Posterior cingulate gyrus (tissue), 11 donors: ENCODE measurements around the gene AHRR.

Source experiments
- DNase-seq, 10 donors: peaks; one replicate each; pipeline versions ENCODE4 v3.0.0 to v3.0.0-alpha.2; 2020 to 2021; ENCODE audit warnings: mixed read lengths in 3 of 10
- intact Hi-C: fragments of 100-400 bp; cut with DNase I; formaldehyde crosslinking; loops from one replicate; pipeline ENCODE4 v1.15.1; 2023

AHRR gene

DNA sequence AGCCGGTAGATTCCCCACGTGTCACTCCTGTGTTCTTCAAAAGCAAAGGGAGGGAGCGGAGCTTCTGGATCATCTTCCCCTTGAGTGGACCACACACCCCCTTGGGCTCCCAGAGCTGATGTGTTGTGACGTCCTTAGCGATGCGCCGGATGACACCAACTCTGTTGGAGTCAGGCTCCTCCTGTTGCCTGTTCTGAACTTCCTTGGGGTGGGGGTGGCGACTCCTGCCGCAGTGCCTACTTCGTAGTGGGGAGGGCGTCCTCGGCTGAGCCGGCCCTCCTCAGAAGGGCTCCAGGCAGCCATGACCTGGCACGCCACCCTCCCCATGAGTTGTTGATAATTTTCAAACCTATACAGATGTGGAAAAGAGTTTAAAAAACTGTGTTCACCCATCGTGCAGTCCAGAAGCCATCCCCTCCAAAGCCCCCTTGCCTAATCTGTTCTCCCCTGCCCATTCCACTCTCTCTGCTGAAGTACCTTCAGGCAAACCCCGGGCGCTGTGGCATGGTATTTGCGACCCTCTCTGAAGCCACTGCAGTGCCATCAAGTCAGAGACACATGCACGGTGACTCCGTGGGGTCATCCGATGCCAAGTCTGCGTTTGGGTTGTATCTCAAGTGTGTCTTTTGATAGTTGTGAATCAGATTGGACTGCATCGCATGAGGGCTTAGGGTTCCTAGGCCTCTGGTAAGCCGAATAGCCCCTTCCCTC, 138.2 kb downstream of the AHRR start:
- intact Hi-C loops: no loop called here
- DNase-seq: peak in 3 of 10 donors; percentile 40 to 71 (median 56)

DNA sequence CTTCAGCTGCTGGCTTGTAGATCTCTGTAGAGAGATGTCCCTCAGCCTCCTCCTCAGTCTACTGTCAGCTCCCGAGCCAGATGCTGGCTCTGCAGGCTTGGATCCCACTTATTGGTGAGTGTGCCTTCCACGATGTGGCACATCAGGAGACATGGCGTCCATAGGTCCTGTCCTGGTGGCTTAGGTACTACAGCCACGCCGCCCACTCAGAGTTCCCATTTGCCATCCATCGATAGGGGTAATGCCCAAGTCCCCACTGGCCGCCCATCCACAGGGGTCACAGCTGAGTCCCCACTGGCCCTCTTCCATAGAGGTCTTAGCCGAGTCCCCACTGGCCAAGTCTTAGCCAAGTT, 138.7 kb downstream of the AHRR start:
- intact Hi-C loops: no loop called here
- peak in 3 of 10 donors; percentile 43 to 60 (median 56) for DNase-seq

DNA sequence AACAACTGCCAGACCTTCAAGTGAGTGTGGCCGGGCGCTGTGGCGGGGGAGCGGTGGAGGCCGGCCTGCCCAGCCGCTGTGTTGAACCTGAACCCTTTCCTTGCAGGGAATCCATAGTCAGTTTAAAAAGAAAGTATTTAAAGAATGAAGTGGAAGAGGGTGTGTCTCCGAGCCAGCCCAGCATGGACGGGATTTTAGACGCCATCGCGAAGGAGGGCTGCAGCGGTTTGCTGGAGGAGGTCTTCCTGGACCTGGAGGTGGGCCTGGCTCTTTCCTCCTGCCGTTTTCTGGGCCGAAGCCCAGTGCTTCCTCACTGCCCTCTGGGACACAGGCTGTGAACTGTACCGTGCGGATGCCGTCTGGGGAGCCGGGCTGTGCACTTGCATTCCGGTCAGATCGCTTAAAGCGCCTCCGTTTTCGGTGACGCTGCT, 140.6 kb downstream of the AHRR start:
- intact Hi-C loops: no loop called here
- peak in 3 of 10 donors; percentile 40 to 68 (median 45) for DNase-seq

DNA sequence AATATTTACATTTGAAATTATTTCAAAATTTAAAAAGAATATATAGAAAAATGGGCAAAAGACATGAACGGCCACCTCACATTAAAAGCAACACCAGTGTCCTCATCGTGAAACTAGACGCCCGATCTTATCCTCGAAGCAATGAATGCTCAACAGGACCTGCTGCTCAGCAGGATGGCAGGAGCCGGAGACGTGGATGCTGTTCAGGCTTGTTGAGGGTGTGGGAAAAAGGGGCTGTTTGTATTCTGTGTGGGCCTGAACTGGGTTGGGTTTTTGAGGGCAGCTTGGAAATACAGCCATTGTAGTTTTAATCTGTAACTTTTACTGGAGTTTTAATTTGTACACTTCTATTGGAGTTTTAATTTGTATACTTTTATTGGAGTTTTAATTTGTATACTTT, 141.8 kb downstream of the AHRR start:
- DNase-seq: peak in 2 of 10 donors; percentile 16 to 39
- intact Hi-C loops: no loop called here

DNA sequence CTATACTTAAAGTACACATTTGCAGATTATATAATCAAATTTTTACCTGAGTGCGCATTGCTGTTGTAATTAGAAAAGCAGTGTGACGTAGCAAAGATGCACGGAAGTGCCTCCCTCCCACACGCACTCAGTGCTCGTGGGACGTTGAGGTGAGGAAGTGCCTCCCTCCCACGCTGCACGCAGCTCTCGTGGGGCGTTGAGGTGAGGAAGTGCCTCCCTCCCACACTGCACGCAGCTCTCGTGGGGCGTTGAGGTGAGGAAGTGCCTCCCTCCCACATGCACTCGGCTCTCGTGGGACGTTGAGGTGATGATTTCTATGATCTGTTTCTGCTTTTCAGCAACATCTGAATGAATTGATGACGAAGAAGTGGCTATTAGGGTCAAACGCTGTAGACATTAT, 142.4 kb downstream of the AHRR start:
- peak in 3 of 10 donors; percentile 24 to 47 (median 46) for DNase-seq
- intact Hi-C loops: no loop called here

DNA sequence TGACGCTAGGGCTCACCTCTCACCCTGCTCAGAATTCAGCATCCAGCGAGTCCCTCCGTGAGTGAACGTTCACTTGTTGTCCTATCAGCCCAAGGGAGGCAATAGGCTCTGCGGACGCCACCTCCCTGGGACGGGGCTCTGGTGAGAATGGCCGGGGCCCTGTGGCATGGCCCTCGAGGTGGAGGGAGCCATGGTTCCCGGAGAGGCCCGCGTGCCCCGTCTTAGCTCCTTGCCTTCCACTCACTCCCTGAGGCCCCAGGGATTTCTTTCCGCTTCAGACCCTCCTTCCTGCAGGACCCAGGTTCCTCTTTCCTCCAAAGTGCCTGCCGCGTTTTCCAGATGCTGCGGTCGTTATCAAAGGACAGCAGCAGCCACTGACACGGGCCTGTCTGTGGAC, 142.9 kb downstream of the AHRR start:
- peak in 3 of 10 donors; percentile 57 to 77 (median 74) for DNase-seq
- intact Hi-C loops: no loop called here

DNA sequence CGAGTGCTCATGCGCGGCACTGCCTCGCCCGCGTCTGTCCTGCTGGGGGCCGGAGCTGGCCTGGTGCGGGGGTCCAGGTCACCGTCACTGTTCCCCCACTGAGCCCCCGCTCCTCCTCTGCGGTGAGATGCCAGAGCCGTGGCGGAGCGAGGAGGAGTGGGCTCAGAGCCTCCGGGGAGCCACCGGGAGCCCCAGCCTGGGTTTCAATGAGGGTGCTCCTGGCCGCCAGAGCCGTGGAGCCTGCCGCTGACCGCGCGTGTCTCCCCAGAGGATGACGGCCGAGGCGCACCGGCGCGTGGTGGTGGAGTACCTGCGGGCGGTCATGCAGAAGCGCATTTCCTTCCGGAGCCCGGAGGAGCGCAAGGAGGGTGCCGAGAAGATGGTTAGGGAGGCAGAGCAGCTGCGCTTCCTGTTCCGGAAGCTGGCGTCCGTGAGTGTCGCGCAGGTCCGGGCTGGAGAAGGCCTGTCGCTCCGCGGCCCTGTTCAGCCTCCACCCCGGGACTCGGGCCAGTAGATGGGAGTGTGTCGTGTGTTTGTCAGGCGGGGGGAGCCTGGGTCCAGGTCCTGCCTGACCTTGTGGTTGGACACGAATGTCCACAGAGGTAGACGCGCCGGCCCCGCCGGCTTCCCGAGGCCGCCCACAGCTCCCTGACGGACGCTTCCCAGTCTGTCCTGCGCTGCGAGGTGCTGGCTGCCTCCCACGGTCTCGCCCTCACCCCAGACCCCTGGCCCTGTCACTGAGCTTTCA, 143.5 kb downstream of the AHRR start:
- intact Hi-C loops: no loop called here
- DNase-seq: peak in 3 of 10 donors; percentile 73 to 81 (median 80)

DNA sequence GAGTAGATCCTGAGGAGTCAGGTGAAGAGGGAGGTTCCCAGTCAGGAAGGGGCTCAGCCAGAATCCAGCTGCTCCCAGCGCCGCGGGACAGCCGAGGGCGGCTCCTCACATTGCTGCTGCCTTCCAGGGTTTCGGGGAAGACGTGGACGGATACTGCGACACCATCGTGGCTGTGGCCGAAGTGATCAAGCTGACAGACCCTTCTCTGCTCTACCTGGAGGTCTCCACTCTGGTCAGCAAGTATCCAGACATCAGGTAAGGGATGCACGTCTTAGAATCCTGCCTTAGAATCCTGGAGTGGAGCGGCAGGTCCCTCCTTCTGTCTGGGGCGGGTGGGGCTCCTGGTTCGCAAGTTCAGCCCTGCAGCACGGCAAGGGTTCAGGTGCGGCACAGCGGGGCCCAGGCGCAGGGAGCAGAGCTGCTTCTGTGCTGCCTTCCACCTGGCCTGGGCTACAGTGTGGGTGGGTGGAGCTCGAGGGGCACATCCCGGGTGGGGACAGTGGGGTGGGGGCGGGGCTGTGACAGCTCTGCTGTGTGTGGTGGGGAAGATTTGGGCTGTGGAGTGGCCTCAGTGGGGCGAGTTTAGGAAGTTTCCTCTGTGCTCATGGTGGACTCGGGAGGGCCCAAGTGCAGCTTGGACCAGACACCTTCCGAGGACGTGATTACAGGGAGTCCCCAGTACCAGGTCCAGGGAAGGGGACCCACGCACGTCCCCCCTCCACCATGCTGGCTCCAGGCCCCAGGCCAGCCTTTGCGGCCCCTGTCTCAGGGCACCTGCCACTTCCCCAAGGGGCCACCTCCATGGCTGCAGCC, 144.3 kb downstream of the AHRR start:
- peak in 3 of 10 donors; percentile 61 to 72 (median 62) for DNase-seq
- intact Hi-C loops: no loop called here

DNA sequence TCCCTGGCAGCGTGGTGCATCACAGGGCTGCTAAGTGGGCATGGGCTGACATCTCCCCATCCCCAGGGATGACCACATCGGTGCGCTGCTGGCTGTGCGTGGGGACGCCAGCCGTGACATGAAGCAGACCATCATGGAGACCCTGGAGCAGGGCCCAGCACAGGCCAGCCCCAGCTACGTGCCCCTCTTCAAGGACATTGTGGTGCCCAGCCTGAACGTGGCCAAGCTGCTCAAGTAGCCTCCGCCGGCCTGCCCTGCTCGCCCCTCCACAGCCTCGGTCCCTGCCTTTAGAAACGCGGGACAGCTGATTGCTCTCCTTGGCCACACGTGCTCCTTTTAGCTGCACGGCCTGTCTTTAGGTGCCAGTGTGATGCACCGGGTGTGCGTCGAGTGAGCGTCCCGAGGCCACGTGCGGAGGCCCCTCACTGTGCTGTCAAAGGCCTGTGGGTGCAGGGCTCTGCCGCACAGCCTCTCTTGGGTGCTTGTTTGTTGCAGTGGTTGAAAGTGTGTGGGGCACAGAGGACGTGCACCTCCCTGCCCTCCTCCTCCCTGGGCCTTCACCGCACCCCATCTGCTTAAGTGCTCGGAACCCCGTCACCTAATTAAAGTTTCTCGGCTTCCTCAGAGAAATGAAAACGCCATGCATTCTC, 145.3 kb downstream of the AHRR start:
- intact Hi-C loops: no loop called here
- DNase-seq: peak in 4 of 10 donors; percentile 8 to 67 (median 59)

DNA sequence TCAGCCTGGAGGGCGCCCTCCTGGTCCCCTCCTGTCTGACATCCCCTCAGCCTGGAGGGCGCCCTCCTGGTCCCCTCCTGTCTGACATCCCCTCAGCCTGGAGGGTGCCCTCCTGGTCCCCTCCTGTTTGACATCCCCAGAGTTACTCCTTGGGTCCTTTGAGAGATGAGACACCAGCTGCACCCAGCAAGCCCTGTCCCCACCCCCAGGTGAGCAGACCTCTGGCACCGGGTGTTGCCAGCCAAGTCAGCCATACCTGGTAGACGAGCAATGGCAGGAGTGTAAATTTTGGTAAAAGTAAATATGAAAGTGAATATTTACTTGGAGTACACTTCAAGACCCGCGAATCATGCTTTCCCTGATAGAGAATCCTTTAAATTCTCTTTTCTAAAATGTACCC, 146.9 kb downstream of the AHRR start:
- peak in 3 of 10 donors; percentile 29 to 53 (median 34) for DNase-seq
- intact Hi-C loops: no loop called here

DNA sequence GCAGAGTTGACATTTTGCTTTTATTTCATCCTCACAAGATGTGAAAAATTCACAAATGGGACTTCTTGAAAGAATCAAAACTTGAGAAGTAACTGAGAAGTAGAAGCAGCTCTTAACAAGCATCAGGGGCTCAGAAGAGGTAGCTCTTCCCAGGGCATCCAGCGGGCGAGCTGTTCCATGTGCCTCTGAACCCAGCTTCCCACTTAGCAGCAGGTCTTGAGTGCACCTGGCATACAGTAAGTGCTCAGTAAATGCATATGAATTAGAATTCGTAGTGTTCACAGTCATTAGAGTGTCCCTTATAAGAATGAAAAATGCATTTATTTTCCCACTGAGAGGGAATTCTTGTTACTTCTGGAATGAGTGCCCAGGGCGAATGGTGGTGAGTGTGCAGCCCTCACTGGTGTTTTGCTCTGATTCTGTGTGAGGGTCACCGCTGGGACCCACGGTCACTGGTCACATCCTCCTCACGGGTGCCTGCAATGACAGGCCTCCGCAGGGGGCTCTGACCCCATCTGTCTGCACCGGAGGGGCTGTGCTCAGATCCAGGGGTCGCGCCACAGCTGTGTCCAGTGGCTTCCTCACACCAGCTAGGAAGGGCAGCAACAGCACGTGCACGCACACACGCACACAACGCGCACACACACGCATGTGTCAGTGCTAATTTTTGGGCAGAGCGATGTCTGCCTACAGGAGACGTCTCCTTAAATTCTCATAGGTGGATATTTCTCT, 148.4 kb downstream of the AHRR start:
- intact Hi-C loops: loop anchor here (5.0 to 10.0 kb wide), 2 partner anchors 142 to 435 kb away; partner anchors contain the start of gene CEP72
- peak in 4 of 10 donors; percentile 4 to 76 (median 47) for DNase-seq

DNA sequence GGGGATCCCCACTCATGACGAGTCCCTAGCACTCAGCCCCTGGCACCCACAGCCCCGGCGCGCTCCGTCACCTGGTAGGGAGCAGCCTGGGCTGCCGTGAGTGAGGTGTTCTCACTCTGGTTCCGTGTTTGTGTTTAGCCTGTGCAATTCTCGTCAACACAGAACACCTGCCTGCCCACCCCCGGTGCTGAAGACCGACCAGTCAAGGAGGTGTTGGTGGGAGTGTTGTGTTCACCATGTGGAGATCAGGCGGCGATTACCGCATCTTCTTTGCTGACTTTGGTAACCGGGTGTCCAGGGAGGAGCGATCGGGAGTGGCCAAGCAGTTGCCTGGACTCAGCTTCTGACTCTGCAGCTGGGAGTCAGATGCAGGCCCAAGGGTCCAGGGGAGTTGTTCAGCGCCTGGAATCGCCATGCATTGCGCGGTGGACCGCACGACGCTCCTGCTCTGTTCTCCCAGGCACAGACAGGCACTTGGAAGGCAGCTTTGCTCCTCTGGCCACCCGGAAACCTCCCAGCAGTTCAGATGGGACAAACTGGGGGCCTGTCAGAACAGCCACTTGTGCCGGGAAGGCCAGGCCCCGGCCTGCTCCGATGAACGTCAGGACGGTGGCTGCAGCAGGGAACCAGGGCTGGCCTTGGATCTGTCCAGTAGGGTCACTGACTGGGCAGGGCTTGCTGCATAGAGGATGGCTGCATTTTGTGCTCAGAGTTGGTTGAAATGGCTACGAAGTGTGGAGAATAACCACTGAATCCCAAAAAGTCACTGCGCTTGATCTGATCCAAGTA, 149.6 kb downstream of the AHRR start:
- intact Hi-C loops: loop anchor here (5.0 to 10.0 kb wide), 2 partner anchors 141 to 434 kb away; partner anchors contain the start of gene CEP72
- peak in 6 of 10 donors; percentile 7 to 74 (median 42) for DNase-seq

DNA sequence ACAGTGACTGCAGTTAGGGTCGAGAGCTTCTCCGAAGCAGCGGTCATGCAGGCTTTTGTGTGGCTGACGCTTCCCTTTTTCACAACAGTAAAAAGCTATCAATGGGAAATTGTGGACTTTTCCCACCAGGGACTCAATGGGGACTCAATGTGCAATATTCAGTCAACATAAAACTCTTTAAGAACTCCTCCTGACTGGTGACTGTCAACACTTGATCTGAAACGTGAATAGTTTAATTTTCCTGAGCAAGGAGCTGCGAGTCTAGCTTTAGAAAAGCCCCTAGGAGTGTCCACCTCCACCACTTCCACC, 150.2 kb downstream of the AHRR start:
- intact Hi-C loops: loop anchor here (2.0 to 10.0 kb wide), 3 partner anchors 29 to 433 kb away; partner anchors contain the start of genes CEP72 and EXOC3
- DNase-seq: peak in 1 of 10 donors; percentile 37

DNA sequence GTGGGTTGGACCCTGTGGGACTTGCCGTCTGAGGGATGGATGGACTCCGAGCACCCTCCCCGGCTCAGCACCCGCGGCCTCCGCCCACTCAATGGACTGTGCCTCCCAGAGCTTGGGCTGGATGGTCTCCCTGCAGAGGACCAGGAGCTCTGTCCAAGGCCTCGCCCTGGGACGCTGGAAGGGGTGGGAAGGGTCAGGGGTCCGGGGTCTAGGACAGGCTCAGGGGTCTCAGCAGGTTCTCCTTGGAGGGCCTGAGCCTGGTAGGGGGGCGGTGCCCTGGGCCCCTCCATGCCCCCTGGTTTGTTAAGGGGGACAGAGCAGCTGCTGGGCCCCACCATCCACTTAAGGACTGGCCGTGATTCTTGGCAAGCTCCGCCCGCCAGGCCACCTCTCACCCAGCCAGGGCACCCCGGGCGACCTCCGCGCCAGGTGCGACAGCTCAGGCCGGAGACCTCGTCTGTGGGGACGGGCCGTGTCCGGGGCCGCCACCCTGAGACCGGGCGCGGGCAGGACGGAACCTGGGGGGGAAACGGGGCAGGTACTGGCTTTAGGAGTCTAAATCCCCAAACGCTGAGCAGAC, 150.7 kb downstream of the AHRR start:
- intact Hi-C loops: loop anchor here (2.0 to 10.0 kb wide), 3 partner anchors 29 to 433 kb away; partner anchors contain the start of genes CEP72 and EXOC3
- peak in 6 of 10 donors; percentile 16 to 88 (median 54) for DNase-seq

DNA sequence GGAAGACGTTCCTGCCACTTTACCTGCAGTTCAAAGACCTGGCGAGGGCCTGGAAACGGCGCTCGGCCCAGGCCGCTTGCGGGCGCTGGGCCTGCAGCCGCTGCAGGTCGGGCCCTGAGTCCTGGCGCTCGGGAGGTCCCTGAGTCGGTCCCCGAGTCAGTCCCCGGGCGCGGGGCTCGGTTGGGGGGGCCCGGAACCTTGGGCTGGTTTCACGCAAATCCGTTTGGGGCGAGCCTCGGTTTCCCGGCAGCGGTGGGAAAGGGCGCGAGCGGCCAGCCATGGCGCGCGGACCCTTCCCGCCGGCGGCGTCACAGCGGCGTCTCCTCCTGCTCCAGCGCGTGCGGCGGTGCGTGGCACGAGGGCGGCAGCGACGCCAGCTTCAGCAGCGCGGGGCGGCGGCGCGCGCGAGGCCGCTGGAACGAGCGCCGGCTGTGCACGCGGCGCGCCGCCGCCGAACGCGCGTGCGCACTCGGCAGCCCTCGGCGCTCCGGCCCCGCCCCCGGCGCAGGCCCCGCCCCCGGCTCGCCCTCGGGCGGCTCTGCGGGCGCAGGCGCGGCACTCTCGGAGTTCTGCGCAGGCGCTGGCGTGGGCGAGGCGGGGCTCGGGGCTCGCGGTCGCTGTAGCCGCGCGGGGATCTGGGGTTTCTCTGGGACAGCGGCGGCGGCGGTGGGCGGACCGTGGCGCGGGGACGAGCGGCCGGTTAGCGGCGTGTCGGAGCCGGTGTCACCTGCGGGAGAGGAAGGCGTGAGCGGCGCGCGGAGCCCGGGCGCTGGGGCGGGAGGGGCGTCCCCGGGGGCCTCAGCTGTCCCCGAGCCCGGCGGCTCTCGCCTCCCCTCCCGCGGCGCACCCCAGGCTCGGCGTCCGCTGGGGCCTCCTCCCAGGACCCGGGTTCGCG, 151.4 kb downstream of the AHRR start:
- DNase-seq: peak; percentile 67 to 98 (median 84)
- intact Hi-C loops: loop anchor here (2.0 to 10.0 kb wide), 3 partner anchors 30 to 432 kb away; partner anchors contain the start of genes CEP72 and EXOC3

DNA sequence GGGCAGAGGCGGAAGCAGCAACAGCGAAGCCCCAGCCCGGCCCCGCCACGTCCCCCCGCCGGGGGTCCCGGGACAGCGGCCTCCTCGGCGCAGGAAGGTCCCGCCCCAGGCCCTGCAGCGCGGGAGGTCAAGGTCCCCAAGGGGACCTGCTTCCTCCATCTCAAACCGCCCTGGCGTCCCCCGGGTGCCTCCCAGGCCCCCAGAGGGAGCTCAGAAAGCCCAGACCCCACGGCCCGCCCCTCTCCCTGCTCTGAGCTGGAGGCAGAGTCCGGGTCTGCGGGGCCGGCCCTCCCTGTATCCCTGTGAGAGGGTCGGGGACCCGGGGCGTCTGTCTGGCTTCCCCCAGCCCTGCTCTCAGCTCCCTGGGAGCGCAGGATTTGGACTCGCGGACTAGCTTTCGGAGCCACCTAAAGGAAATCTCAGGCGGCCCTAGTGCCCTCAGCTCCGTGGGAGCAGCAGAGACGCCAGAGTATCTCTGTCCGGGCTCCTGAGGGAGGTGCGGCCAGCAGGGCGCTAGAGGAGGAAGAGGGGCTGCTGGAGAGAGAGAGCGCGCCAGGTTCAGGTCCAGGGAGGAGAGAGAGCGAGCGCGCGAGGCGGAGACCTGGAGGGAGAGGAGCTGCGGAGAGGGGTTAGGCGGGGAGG, 152.2 kb downstream of the AHRR start:
- peak in 4 of 10 donors; percentile 27 to 84 (median 78) for DNase-seq
- intact Hi-C loops: loop anchor here (2.0 to 10.0 kb wide), 3 partner anchors 31 to 431 kb away; partner anchors contain the start of genes CEP72 and EXOC3
